GM12891 (cell line): ENCODE data around the gene LONP1.

Experiments used
- PAX5 ChIP-seq: IDR thresholded peaks from 2 replicates; pipeline ENCODE4 v1.6.1; 2011; ENCODE audit warnings: low read length, moderate library complexity, mild to moderate bottlenecking; ENCODE audit not compliant: insufficient read depth, severe bottlenecking
- POLR2A ChIP-seq: IDR thresholded peaks from 2 replicates; pipeline ENCODE4 v1.6.1; 2011; ENCODE audit warnings: low read depth, low read length, control low read depth
- POLR2AphosphoS5 ChIP-seq: IDR thresholded peaks from 2 replicates; pipeline ENCODE4 v1.6.1; 2011; ENCODE audit warnings: low read depth, low read length, control low read depth
- TAF1 ChIP-seq: IDR thresholded peaks from 2 replicates; pipeline ENCODE4 v1.6.1; 2011; ENCODE audit warnings: low read depth, low read length, control low read depth

- TF ChIP-seq TAF1 (no peak), POLR2AphosphoS5 (no peak), POLR2A (no peak), PAX5 (no peak)
Observed at GRCh38 chr19:5682107-5682482, 37.9 kb downstream of the LONP1 start.
